Ramos (cell line): ENCODE measurements around the gene CDYL.

ENCODE experiments used
- in situ Hi-C: fragments of 300-500 bp; cut with MboI; formaldehyde crosslinking; loops from one replicate; pipeline ENCODE4 v1.14.3; 2022; ENCODE audit warnings: low sequenced_read_pairs; ENCODE audit not compliant: unreplicated experiment

CDYL gene, protein sequence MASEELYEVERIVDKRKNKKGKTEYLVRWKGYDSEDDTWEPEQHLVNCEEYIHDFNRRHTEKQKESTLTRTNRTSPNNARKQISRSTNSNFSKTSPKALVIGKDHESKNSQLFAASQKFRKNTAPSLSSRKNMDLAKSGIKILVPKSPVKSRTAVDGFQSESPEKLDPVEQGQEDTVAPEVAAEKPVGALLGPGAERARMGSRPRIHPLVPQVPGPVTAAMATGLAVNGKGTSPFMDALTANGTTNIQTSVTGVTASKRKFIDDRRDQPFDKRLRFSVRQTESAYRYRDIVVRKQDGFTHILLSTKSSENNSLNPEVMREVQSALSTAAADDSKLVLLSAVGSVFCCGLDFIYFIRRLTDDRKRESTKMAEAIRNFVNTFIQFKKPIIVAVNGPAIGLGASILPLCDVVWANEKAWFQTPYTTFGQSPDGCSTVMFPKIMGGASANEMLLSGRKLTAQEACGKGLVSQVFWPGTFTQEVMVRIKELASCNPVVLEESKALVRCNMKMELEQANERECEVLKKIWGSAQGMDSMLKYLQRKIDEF

DNA sequence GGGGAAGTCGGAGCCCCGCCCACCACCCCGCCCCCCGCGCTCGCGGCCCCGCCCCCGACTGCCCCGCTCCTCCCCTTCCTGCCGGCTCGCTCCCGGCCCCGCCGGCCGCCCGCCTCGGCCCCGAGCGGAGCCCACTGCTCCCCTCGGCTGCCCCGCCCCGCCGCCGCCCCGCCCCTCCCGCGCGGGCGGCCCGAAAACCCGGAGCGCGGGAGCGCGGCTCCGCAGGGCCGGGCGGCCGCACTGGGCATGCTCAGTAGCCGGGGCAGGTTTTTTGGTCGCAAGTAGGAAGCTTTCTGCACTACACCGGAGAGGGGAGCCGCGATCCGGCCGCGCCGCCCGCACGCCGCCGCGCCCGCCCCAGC, at the start of gene CDYL:
Gene CDYL (plus strand): TSS at position 274 of the 362 bp plus-strand sequence. CDS start 380 bp downstream, outside the sequence.
- in situ Hi-C loops: no loop called here

DNA sequence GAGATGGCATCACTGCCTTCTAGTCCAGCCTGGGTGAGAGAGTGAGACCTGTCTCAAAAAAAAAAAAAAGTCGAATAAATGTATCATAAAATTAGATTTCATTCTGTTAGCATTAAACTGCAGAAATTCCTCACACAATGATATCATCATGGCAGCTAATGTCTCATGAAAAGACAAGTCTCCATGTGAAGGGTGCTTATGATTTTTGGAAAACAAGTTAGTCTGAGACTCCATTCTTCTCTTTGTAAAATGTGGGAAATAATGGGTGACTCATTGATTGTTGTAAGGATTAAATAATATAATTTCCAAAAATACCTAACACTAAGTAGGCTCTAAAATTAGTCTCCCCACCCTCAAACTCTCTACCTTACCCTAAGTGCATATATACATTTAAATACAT, 49.6 kb upstream of the CDYL start:
- in situ Hi-C loops: no loop called here

DNA sequence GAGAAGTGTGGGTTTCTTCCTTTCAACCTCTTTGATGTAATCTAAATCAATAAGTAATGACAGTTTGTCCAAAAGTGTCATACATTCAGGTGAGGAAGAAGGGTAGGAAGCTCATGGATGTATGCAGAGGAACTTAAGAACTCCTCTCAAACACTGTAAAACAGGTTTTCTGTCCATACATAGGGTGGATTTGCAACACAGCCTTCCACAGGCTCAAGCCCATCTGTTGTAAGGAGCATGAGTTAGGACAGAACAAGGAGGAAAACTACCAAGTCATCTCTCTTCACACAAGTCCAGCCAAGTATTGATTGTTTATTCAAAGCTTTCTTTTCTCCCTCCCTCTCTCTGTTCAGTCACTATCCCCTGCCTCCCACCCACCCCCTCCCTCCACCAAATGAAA, 49.0 kb upstream of the CDYL start:
- in situ Hi-C loops: no loop called here

DNA sequence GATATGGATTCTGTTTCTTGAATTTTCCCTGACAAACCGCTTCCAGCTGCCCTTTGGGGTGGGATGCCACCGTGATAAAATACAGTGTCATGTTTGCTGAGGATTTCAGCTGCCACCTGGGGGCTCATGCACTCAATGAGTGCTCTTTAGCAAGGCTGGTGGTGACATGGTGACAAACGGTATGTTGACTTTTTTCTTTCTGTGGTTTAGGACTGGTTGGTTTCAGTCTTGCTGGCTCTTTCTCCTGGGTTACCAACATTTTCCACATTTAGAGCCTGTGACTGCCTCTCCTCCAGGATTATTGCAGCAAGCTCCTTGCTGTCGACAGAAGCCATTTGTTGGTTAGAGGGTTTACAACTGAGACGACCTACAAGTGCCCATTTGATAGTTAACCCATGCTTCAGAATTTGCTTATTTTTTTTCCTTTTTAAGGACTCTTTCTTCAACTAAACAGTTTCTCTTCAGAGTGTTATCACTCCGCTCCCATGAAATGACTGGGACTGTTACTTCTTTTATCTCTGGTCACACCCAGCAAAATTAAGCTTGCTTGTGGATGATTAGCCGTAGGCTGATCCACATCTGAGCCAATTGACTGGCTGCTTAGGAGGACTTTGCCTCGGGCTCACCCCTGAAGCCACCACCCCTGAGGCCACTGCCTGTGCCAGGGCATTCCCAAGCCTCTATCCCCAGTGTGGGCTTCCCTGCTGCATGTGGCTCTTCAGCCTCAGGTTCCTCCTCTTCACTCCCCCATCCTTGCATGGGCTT, 48.4 kb upstream of the CDYL start:
- in situ Hi-C loops: no loop called here

DNA sequence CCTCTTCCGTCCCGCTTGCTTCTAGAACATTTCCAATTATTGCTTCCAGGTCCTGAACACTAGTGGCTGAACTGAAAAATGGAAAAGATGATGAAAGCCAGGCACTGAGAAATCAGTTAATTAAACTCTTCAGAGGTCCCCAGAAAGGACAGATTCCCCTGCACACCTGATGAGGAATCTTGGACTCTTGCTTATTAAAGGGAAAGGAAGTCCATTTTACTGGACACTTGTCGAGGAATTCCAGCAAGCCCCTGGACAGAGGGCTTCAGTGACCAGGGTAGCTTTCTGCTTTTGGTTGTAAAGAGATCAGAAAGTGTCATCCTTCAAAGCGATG, 47.8 kb upstream of the CDYL start:
- in situ Hi-C loops: no loop called here

DNA sequence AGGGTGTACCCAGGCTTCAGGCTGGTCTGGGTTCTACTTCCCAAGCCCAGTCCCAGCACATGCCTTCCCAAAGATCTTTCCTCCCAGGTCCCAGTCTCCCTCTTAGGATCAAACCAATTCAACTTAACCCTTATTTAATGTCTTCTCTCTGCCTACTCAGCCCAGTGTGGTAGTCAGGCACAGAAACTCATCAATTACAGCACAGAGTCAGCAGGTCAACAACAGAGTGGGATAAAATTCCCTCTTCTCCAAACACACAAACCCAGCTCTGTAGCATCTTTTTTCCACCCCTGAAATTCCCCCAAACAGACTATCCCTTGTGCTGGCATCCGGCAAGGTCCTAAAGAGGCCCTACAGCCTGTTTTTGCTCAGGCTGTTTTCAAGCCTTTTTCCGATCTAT, 47.3 kb upstream of the CDYL start:
- in situ Hi-C loops: no loop called here

DNA sequence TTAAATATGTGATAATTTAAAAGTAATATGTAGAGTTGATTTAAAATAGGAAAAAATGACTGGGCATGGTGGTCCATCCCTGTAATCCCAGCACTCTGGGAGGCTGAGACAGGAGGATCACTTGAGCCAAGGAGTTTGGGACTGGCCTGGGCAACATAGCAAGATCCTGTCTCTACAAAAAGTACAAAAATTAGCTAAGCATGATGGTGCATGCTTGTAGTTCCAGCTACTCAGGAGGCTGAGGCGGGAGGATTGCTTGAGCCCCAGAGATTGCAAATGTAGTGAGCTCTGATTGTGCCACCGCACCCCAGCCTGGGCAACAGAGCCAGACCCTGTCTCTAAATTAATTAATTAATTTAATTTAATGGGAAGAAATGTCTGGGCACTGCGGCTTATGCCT, 44.2 kb upstream of the CDYL start:
- in situ Hi-C loops: no loop called here

DNA sequence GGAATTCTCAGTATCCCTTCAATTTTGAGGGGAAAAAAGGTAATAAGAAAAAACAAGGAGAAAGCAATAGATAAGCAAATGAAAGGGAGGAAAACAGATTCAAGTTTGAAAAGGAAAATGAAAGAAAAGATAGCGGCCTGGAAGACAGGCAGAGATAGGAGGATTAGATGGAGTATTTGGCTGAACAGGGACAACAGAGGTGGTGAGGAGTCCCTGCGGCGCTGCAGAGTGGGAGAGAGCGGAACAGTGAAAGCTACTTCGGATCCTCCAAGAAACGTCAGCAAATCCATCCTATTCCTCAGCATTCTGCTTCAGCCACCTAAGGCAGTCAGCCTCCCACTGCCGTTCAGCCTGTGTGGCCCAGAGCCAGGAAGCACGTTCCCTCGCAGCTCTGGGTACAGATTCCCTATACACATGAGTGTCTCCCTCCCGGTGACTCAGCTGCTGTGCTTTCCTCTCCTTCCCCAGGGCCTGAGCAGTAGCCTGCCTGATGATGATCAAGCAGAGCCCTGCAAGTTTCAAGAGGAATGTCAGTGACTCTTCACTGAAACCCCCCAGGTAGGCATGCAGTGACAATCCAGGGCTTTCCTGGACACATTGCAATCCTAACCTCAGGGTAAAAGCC, 43.4 kb upstream of the CDYL start:
- in situ Hi-C loops: no loop called here

DNA sequence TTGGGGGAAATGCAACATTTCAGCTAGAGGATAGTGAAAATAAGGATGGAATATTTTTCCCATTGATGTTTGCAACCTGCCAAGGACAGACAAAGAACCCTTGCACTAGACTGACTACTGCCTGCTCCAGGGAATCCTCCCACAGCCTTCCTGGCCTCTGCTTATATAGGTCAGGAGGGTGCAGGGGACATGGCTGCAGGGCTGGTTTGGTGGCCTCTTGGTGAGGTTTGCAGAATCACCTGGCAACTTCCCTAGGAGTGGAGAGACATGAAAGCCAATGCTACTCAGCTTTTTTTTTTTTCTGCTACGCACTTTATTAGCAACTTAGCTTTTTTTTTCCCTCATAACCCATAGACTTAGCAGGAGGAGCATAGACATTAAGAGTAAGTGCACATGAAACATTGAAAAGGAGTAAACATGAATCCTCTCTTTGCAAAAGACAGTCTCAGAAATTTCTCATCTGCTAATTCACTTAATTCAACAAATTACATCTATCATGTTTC, 39.8 kb upstream of the CDYL start:
- in situ Hi-C loops: no loop called here

DNA sequence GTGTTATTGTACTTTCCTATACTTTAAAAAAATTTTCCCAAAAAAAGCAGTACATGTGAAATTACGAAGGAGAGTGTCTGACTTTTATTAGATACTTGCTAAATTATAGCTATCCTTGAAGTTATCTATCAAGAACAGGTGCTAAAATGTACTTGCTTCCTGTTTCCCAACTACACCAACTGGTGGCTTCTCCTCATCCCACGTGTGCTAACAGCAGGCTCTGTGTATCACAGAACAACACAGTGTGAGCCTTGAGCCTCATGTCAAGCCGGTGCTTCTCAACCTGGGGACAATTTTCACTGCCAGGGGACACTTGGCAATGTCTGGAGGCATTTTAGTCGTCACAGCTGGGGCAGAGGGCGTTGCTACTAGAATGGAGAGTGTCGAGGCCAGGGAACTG, 36.2 kb upstream of the CDYL start:
- in situ Hi-C loops: no loop called here

DNA sequence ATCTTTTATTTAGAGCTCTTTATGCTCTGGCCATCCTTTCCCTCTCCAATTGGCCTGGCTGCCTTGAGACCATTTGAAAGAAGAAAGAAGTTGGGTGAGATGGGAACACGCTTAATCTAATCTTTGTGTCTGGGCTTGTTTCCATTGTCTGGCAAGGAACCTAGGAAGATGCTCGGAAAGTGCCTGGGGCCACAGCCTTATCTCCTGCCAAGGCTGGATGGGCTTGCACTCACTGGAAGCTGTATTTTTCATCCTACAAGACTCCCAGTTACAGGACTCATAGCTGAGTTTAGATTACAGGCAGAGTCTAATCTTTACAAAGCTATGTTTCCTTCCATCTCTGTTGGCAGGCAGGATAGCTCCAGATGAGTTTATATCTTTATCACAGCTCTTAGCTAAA, 33.1 kb upstream of the CDYL start:
- in situ Hi-C loops: no loop called here

DNA sequence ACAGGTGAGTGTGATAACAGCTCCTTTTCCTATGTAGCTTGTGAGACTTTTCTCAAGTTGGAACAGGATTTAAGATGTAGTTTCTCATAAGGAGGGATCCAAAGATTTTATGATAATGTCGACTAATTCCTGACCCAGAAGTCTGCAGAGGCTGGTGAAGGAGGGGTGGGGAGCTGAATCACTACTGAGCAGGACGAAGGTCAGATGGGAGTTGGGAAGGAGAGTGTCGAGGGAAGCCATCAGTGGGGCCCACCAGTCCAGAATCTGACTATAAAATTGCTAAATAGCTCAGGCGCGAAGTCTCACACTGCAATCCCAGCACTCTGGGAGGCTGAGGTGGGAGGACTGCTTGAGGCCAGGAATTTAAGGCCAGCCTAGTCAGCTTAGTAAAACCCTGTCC, 32.3 kb upstream of the CDYL start:
- in situ Hi-C loops: no loop called here

DNA sequence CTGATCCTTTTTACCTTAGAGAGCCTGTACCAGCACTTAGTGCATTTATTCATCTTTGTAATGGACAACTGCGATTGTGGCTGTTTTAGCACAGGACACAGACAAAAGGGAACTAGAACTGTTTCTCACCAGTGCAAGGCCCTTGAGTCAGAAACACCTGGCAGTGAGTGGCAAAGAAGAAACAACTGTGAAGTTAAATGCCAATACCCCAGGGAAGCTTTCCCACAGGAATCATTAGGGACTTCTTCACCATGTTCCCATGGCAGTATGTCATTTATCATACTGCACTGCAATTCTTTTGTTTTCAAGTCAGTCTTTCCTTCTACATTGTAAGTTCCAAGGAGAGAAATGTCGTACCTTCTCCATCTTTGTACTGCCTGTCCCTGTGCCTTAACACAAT, 28.6 kb upstream of the CDYL start:
- in situ Hi-C loops: no loop called here

DNA sequence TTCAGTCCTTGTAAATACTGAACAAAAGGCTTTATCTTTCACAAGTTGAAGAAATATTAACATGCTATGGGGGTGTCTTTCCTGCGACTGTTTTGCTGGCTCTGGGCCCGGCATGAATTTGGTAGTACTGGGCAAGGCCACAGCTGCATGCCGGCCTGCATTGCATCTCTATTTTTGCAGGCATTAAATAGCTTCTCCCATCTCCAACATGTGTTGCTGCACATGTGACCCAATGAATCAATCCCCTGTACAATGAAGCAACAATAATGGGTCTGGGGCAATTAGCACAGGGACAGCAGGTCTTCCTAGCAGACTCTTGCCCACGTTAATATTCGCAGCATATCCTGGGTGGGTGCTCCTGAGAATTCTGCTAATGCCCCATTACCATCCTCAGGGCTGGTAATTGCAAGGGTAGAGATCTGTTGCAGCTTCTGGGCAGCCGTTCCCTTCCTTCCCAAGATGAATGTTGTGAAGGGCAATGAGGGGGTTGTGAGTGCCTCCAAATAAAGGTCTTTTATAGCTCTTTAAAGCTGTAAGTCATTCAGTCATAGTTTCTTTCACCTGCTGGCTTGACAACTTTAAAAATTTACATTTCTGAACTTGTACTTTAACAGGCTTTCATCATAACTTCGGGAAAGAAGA, 24.3 kb upstream of the CDYL start:
- in situ Hi-C loops: no loop called here

DNA sequence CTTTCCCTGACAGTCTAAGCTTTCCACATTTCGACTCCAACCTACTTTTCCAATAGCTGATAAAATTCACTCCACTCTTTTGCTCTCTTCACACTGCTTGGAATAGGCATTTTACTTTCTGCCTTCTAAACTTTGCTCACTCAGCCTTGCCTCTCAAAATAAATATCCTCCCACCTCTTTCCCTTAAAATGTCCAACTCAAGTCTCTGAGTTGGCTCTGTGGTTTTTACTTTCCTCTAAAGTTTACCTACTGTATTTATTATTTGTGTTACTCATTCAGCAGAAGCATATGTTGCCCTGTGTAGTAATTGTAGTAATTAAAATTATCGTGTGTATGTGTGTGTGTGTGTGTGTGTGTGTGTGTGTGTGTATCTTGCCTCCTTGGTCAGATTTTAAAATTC, 20.0 kb upstream of the CDYL start:
- in situ Hi-C loops: no loop called here

DNA sequence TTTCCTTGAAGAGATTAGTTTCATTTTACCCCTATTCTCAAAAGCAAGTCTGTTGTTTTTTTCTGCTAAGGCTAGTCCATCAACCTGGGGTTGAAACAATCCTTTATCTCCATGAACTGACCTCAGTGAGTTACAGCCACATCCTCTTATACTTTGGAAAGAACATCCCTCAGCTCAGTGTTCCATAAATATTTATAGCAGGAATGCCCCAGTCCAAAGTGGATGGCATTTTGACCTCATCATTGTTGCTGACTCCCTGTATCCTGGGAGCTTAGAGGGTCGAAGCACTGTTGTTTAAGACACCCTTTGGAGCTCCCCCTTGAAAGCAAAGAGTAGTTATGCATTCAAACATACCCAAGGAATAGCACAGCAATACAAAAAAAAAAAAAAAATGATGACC, 16.2 kb upstream of the CDYL start:
- in situ Hi-C loops: no loop called here

DNA sequence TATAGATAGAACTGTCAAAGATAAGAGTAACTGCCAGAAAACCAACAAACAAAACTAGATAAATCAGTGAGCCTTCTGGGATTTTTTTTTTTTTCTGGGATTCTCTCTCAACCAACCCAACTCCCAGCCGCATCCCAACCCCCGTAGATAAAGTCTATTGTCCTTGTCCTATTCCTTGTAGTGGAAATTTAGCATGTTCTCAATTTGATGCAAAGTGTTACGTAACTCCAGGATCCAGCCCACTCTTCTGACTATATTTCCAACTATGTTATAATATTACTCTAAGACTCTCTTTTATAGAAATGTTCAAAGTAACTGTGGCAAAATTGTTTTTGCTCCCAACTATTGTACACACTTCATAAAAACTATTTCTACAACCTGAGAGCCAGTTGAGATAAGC, 15.4 kb upstream of the CDYL start:
- in situ Hi-C loops: no loop called here

DNA sequence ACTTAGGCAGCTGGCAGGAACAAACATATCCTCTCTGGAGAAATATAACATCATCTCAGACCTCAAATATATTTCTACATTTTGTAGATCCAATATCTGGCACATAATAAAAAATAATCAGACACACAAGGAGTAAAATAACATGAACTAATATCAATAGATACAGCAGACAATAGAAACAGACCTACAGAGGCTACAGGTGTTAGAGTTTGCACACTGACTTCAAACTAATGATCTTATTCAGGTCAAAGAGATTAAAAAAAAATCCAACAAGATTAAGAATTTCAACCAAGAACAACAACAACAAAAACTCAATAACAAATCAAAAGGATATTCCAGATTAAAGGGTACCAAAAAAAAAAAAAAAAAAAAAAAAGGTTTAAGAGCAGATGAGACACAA, 13.9 kb upstream of the CDYL start:
- in situ Hi-C loops: no loop called here

DNA sequence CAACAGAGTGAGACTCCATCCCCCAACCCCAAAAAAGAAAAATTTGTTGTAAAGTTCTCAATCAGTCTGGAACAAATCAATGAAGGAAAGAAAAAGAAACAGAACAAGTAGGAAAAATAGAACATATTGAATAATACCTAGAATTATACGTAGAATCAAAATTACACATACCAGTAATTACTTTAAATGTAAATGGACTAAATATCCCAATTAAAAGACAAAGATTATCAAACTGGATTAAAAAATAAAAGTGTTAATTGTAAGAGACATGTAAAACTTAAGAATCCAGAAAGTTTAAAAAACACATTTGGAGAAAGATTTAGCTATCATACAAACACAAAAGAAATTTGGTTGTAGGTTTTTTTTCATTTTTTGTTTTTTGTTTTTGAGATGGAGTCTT, 12.3 kb upstream of the CDYL start:
- in situ Hi-C loops: no loop called here

DNA sequence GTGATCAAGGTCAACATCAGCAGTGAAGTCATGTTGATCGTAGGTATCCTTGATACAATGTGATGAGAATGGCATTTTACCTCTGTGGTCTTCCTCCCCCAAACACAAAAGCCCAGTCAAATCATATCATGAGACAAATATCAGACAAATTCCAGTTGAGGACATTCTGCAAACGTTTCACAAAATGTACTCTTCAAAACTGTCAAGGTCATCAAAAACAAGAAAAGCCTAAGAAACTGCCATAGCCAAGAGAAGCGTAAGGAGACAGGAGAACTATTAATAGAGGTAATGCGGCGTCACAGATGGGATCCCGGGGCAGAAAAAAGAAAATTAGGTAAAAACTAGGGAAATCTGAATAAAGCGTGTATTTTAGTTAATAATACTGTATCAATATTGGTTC, 7.4 kb upstream of the CDYL start:
- in situ Hi-C loops: no loop called here

DNA sequence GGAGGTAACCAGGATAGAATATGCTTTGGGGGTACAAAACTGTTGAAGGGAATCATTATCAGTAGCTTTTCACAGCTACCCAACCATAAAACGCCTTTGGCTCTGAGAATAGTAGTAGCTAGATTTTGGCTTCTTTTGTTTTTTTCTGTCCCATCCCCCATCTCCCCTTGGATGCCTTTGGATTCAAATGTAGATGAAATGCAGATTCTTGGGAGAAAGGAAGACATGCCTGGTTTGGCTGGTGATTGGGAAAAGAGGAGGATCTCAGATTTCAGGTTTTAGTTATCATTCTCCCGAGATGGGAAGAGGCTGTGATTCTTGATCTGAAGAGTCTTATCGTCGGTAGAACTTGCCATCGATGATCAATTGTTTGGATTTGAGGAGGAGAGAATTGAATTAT, 3.5 kb upstream of the CDYL start:
- in situ Hi-C loops: no loop called here
